ENCODE measurements around the gene IGSF8. TPM values are rescaled to one million over a fixed set of nuclear protein-coding genes. Genes with fewer than 3 reads are reported as not detected.
A peak's percentile ranks its signal among the peaks of the same experiment; 100 is the strongest.

Gene IGSF8
- total RNA-seq, 1 experiment from 2014 or later, result 101 TPM

- Mint-ChIP-seq H3K9me3 (no peaks in the 10 kb centered on the region), H3K36me3 (no peaks in the 10 kb centered on the region; the same call in 1 of the 2 replicates), H3K4me3 (no peak overlapping the region), H3K4me1 (peaks cover 22% of the 10 kb centered on the region), H3K27ac (no peak overlapping the region), H3K27me3 (ENCODE audit: low read depth) (peaks cover 45% of the 10 kb centered on the region)
- POLR2A ChIA-PET, result interaction anchor here (1.0 to 1.2 kb wide), 2 partner anchors 11 to 15 kb away, joined by 3 to 4 read pairs; no protein-coding TSS in a partner anchor
- CTCF ChIA-PET, result interaction anchor here (0.6 to 29.5 kb wide), 20 partner anchors 9 to 909 kb away, joined by 3 to 978 read pairs (median 11); partner anchors contain the start of genes ATP1A2, CASQ1 and IGSF8
- ATAC-seq, result no peak
- no peak for DNase-seq (ENCODE audit: low spot score)
- TF ChIP-seq ATF1 (CRISPR knock-in tag; IDR thresholded peaks at IDR 0.05) (no peak), PRDM15 (CRISPR knock-in tag; IDR thresholded peaks at IDR 0.05) (no peak), GRHL2 (CRISPR knock-in tag; IDR thresholded peaks at IDR 0.05; ENCODE audit: insufficient replicate concordance, severe bottlenecking) (no peak), ZBTB21 (CRISPR knock-in tag; IDR thresholded peaks at IDR 0.05; ENCODE audit: borderline replicate concordance) (no peak)
- TF ChIP-seq, protein P1, sequence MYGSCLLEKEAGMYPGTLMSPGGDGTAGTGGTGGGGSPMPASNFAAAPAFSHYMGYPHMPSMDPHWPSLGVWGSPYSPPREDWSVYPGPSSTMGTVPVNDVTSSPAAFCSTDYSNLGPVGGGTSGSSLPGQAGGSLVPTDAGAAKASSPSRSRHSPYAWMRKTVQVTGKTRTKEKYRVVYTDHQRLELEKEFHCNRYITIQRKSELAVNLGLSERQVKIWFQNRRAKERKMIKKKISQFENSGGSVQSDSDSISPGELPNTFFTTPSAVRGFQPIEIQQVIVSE (CRISPR knock-in tag; IDR thresholded peaks at IDR 0.05; ENCODE audit: borderline replicate concordance), result no peak
- TF ChIP-seq, protein P2, sequence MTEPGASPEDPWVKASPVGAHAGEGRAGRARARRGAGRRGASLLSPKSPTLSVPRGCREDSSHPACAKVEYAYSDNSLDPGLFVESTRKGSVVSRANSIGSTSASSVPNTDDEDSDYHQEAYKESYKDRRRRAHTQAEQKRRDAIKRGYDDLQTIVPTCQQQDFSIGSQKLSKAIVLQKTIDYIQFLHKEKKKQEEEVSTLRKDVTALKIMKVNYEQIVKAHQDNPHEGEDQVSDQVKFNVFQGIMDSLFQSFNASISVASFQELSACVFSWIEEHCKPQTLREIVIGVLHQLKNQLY (CRISPR knock-in tag; IDR thresholded peaks at IDR 0.05), result no peak
Observed at GRCh38 chr1:160086456-160086892, 11.9 kb downstream of the IGSF8 start.

DNA sequence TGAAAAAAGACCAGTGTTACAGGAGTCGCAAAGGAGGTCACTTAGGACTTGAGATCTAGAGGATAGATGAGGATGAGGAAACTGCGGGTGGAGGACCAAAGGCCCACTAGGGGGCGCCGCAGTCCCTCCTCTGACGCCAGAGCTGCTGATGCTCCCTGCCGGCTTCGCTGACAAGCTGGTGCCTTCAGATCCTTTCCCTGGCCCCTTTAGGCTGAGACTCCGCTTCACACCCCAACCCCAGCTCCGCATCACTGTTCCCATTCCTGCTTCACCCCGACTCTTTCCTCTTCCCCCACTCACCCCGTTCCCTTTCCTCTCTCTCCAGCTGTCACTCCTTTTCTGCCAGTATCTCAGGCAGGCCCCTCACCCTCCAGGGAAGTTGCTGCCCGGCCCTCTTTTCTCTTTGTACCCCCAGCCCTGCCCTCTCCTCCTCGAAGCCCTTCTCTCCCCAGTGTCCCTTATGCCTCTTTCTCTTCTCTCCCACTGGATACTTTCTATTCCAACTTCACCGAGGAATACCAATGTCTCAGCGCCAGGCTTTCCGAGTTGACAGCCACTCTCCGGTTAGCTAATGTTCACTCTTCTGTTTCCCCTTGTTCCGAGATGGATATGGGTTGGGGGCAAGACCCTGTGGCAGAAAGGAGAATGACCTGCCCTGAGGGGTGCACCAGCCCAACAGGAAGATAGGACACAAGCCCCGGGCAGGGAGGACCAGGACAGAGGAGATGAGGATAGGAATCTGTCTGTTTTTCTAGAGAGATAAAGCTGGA lies 12.5 kb downstream of the IGSF8 start:
- DNase-seq (ENCODE audit: low spot score) (peak; percentile 94), ATAC-seq (peak; percentile 74)
- Mint-ChIP-seq H3K9me3 (no peaks in the 10 kb centered on the region), H3K36me3 (no peaks in the 10 kb centered on the region; the same call in 1 of the 2 replicates), H3K4me3 (no peak overlapping the region), H3K27me3 (ENCODE audit: low read depth) (peaks cover 51% of the 10 kb centered on the region), H3K4me1 (peaks cover 19% of the 10 kb centered on the region), H3K27ac (no peak overlapping the region)
- ChIA-PET CTCF (interaction anchor here (0.6 to 29.5 kb wide), 48 partner anchors 8 to 909 kb away, joined by 3 to 978 read pairs (median 6); partner anchors contain the start of genes ATP1A2, CASQ1, DCAF8 and IGSF8), POLR2A (interaction anchor here (0.6 to 1.2 kb wide), 4 partner anchors 9 to 79 kb away, joined by 3 to 5 read pairs (median 4); no protein-coding TSS in a partner anchor)
- TF ChIP-seq ZNF671 (CRISPR knock-in tag; IDR thresholded peaks at IDR 0.05) (no peak), HMGXB4 (CRISPR knock-in tag; IDR thresholded peaks at IDR 0.05) (0 out of 2 replicates have a peak, but pooled peaks have one; percentile 54), ZSCAN18 (CRISPR knock-in tag; IDR thresholded peaks at IDR 0.05) (no peak), E2F1 (CRISPR knock-in tag; IDR thresholded peaks at IDR 0.05) (no peak), PRDM15 (CRISPR knock-in tag; IDR thresholded peaks at IDR 0.05) (no peak), ELF4 (CRISPR knock-in tag; IDR thresholded peaks at IDR 0.05; ENCODE audit: low read depth) (no peak)
- TF ChIP-seq, protein P3, sequence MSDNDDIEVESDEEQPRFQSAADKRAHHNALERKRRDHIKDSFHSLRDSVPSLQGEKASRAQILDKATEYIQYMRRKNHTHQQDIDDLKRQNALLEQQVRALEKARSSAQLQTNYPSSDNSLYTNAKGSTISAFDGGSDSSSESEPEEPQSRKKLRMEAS (CRISPR knock-in tag; IDR thresholded peaks at IDR 0.05), result peak; percentile 62
- TF ChIP-seq, protein P4, sequence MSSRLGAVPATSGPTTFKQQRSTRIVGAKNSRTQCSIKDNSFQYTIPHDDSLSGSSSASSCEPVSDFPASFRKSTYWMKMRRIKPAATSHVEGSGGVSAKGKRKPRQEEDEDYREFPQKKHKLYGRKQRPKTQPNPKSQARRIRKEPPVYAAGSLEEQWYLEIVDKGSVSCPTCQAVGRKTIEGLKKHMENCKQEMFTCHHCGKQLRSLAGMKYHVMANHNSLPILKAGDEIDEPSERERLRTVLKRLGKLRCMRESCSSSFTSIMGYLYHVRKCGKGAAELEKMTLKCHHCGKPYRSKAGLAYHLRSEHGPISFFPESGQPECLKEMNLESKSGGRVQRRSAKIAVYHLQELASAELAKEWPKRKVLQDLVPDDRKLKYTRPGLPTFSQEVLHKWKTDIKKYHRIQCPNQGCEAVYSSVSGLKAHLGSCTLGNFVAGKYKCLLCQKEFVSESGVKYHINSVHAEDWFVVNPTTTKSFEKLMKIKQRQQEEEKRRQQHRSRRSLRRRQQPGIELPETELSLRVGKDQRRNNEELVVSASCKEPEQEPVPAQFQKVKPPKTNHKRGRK (CRISPR knock-in tag; IDR thresholded peaks at IDR 0.05; ENCODE audit: borderline replicate concordance), result no peak

Data from WTC11 (cell line).